GM12878 (cell line): ENCODE measurements around the gene P2RY11.

Experiments used
- CEBPB ChIP-seq, 2 experiments: fragments of 150-350 bp in 1 of 2; IDR thresholded peaks; 2 replicates each; pipeline ENCODE4 v1.6.1; 2012 to 2014; ENCODE audit warnings: low read depth in 2 of 2, low read length in 2 of 2, borderline replicate concordance in 1 of 2, inconsistent platforms in 1 of 2
- HCFC1 ChIP-seq: fragments of 150-350 bp; IDR thresholded peaks from 2 replicates; pipeline ENCODE4 v1.6.1; 2014; ENCODE audit warnings: low read length
- JUND ChIP-seq: IDR thresholded peaks from 2 replicates; pipeline ENCODE4 v1.6.1; 2012; ENCODE audit warnings: low read depth, mild to moderate bottlenecking, low read length, improper control_type of control experiment, moderate library complexity
- POLR2A ChIP-seq: IDR thresholded peaks from 2 replicates; pipeline ENCODE4 v1.6.1; 2011; ENCODE audit warnings: low read depth, mild to moderate bottlenecking, low read length
- TF ChIP-seq, protein P1 (sequence below), 3 experiments: IDR thresholded peaks in 2 of 3; conservative IDR thresholded peaks in 1 of 3; 2 replicates each; pipeline ENCODE4 v1.5.1; 2011; ENCODE audit warnings: low read depth in 3 of 3, low read length in 3 of 3, mild to moderate bottlenecking in 3 of 3, control low read depth in 2 of 3, moderate library complexity in 2 of 3, inconsistent platforms in 1 of 3, mixed read lengths in 1 of 3; ENCODE audit not compliant: control insufficient read depth in 2 of 3, insufficient read depth in 1 of 3; ENCODE audit errors: extremely low read depth in 1 of 3
- TF ChIP-seq, protein P2 (sequence below): fragments of 450-650 bp; formaldehyde crosslinking; IDR thresholded peaks from 2 replicates; pipeline ENCODE4 v1.4.0; 2020; ENCODE audit warnings: mild to moderate bottlenecking, moderate library complexity

DNA sequence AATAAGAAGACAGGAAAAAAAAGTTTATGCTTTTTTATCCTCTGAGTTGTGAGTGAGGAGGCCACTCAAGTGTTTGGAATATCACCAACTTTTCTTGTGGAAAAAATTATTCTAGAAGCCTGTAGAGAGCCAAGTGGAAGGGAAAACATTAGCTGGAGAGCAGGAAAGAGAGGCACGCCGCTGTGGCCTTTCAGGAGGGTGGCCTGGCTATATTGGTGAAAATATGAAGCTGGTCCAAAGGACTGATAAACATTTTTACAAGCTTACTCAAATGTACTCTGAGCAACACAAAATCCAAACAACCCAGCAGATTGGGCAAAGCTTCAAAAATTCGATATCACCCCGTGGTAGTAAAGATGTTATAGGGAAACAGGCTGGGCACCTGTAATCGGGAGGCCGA is 10.6 kb downstream of the P2RY11 start:
- TF ChIP-seq JUND (no peak), HCFC1 (no peak), CEBPB (IDR thresholded peaks at IDR 0.05; ENCODE audit: borderline replicate concordance in 1 of 2, low read depth in 2 of 2, low read length in 2 of 2) (no peak), POLR2A (no peak)
- TF ChIP-seq, protein P1, sequence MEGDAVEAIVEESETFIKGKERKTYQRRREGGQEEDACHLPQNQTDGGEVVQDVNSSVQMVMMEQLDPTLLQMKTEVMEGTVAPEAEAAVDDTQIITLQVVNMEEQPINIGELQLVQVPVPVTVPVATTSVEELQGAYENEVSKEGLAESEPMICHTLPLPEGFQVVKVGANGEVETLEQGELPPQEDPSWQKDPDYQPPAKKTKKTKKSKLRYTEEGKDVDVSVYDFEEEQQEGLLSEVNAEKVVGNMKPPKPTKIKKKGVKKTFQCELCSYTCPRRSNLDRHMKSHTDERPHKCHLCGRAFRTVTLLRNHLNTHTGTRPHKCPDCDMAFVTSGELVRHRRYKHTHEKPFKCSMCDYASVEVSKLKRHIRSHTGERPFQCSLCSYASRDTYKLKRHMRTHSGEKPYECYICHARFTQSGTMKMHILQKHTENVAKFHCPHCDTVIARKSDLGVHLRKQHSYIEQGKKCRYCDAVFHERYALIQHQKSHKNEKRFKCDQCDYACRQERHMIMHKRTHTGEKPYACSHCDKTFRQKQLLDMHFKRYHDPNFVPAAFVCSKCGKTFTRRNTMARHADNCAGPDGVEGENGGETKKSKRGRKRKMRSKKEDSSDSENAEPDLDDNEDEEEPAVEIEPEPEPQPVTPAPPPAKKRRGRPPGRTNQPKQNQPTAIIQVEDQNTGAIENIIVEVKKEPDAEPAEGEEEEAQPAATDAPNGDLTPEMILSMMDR (IDR thresholded peaks at IDR 0.05 in 2 of 3, conservative IDR thresholded peaks at IDR 0.05 in 1 of 3; ENCODE audit: control insufficient read depth in 2 of 3, extremely low read depth in 1 of 3, insufficient read depth in 1 of 3, low read depth in 3 of 3, low read length in 3 of 3), result no peak
- TF ChIP-seq, protein P2, sequence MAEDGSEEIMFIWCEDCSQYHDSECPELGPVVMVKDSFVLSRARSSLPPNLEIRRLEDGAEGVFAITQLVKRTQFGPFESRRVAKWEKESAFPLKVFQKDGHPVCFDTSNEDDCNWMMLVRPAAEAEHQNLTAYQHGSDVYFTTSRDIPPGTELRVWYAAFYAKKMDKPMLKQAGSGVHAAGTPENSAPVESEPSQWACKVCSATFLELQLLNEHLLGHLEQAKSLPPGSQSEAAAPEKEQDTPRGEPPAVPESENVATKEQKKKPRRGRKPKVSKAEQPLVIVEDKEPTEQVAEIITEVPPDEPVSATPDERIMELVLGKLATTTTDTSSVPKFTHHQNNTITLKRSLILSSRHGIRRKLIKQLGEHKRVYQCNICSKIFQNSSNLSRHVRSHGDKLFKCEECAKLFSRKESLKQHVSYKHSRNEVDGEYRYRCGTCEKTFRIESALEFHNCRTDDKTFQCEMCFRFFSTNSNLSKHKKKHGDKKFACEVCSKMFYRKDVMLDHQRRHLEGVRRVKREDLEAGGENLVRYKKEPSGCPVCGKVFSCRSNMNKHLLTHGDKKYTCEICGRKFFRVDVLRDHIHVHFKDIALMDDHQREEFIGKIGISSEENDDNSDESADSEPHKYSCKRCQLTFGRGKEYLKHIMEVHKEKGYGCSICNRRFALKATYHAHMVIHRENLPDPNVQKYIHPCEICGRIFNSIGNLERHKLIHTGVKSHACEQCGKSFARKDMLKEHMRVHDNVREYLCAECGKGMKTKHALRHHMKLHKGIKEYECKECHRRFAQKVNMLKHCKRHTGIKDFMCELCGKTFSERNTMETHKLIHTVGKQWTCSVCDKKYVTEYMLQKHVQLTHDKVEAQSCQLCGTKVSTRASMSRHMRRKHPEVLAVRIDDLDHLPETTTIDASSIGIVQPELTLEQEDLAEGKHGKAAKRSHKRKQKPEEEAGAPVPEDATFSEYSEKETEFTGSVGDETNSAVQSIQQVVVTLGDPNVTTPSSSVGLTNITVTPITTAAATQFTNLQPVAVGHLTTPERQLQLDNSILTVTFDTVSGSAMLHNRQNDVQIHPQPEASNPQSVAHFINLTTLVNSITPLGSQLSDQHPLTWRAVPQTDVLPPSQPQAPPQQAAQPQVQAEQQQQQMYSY (CRISPR knock-in tag), result no peak
